Loucy (cell line): ENCODE results near the gene CDH4.

Source experiments
- H2AFZ ChIP-seq: fragments of 200-600 bp; sonication (generic); 2 replicates; pipeline ENCODE4 v1.6.0; 2016; ENCODE audit warnings: antibody characterized with exemption, mild to moderate bottlenecking, low read length, moderate library complexity
- H3F3A ChIP-seq: fragments of 200-600 bp; 2 replicates; pipeline ENCODE4 v1.6.0; 2016; ENCODE audit warnings: antibody characterized with exemption, low read depth, mild to moderate bottlenecking
- H3K27me3 ChIP-seq: fragments of 200-600 bp; sonication (generic); 2 replicates; pipeline ENCODE4 v1.6.1; 2014; ENCODE audit warnings: low read length, mild to moderate bottlenecking; ENCODE audit not compliant: insufficient read depth, poor library complexity, severe bottlenecking
- H3K36me3 ChIP-seq: fragments of 200-600 bp; sonication (generic); 2 replicates; pipeline ENCODE4 v1.6.1; 2016; ENCODE audit warnings: low read length; ENCODE audit not compliant: insufficient read depth
- H3K4me1 ChIP-seq: fragments of 200-600 bp; sonication (generic); 2 replicates; pipeline ENCODE4 v1.5.1; 2014; ENCODE audit warnings: low read length, mild to moderate bottlenecking; ENCODE audit not compliant: insufficient read depth, poor library complexity, severe bottlenecking
- H3K4me2 ChIP-seq: fragments of 200-600 bp; sonication (generic); 2 replicates; pipeline ENCODE4 v1.6.0; 2014; ENCODE audit warnings: antibody characterized with exemption, low read length, low read depth, mild to moderate bottlenecking; ENCODE audit not compliant: poor library complexity, severe bottlenecking
- H3K4me3 ChIP-seq: fragments of 200-600 bp; sonication (generic); 2 replicates; pipeline ENCODE4 v1.5.1; 2014; ENCODE audit warnings: low read length, mild to moderate bottlenecking, mixed read lengths; ENCODE audit not compliant: poor library complexity, severe bottlenecking
- H3K79me2 ChIP-seq: fragments of 200-600 bp; sonication (generic); 2 replicates; pipeline ENCODE4 v1.6.1; 2014; ENCODE audit warnings: low read length; ENCODE audit not compliant: insufficient read depth
- H3K9ac ChIP-seq: fragments of 200-600 bp; sonication (generic); 2 replicates; pipeline ENCODE4 v1.6.0; 2014; ENCODE audit warnings: mild to moderate bottlenecking, low read depth, low read length, moderate library complexity; ENCODE audit not compliant: poor library complexity, severe bottlenecking
- H3K9me2 ChIP-seq: fragments of 200-600 bp; sonication (generic); replicated peaks from 2 replicates; pipeline ENCODE4 v1.6.1; 2016; ENCODE audit warnings: low read depth, low read length, mixed read lengths
- H3K9me3 ChIP-seq: fragments of 200-600 bp; sonication (generic); 2 replicates; pipeline ENCODE4 v1.6.1; 2014; ENCODE audit warnings: mild to moderate bottlenecking, antibody characterized with exemption, low read length, low read depth; ENCODE audit not compliant: insufficient read depth
- H4K20me1 ChIP-seq: fragments of 200-600 bp; sonication (generic); 2 replicates; pipeline ENCODE4 v1.6.0; 2014; ENCODE audit warnings: antibody characterized with exemption, low read length, mild to moderate bottlenecking; ENCODE audit not compliant: insufficient read depth, poor library complexity, severe bottlenecking
- EZH2phosphoT487 ChIP-seq: fragments of 200-600 bp; IDR thresholded peaks from 2 replicates; pipeline ENCODE4 v1.6.1; 2018; ENCODE audit warnings: antibody characterized with exemption, mild to moderate bottlenecking, moderate library complexity, borderline replicate concordance
- TF ChIP-seq, protein P1 (sequence below): fragments of 200-600 bp; sonication (generic); conservative IDR thresholded peaks from 2 replicates; pipeline ENCODE4 v1.5.1; 2014; ENCODE audit warnings: mild to moderate bottlenecking, antibody characterized with exemption, low read length

CDH4 gene

DNA sequence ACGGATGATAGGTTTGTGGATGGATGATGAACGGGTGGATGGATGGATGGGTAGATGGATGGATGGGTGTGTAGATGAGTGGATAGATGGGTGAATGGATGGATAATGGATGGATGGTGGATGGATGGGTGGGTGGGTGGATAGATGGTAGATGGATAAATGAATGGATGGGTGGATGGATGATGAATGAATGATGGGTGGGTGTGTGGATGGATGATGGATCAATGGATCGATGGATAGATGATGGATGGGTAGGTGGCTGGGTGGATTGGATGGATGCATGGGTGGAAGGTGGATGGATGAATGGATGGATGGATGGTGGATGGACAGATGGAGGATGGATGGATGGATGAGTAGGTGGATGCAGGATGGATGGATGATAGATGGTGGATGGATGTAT lies 419.5 kb downstream of the CDH4 start:
- H2AFZ ChIP-seq: no peak overlapping the region
- no peaks in the 10 kb centered on the region for H3K9me3 ChIP-seq
- no peak overlapping the region for H3K4me3 ChIP-seq
- no peaks in the 10 kb centered on the region for H4K20me1 ChIP-seq
- no peak overlapping the region for H3K4me2 ChIP-seq
- no peaks in the 10 kb centered on the region; the same call in 1 of the 2 replicates for H3K36me3 ChIP-seq
- TF ChIP-seq EZH2phosphoT487: no peak
- TF ChIP-seq, protein P1, sequence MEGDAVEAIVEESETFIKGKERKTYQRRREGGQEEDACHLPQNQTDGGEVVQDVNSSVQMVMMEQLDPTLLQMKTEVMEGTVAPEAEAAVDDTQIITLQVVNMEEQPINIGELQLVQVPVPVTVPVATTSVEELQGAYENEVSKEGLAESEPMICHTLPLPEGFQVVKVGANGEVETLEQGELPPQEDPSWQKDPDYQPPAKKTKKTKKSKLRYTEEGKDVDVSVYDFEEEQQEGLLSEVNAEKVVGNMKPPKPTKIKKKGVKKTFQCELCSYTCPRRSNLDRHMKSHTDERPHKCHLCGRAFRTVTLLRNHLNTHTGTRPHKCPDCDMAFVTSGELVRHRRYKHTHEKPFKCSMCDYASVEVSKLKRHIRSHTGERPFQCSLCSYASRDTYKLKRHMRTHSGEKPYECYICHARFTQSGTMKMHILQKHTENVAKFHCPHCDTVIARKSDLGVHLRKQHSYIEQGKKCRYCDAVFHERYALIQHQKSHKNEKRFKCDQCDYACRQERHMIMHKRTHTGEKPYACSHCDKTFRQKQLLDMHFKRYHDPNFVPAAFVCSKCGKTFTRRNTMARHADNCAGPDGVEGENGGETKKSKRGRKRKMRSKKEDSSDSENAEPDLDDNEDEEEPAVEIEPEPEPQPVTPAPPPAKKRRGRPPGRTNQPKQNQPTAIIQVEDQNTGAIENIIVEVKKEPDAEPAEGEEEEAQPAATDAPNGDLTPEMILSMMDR: no peak
- H3K9ac ChIP-seq: no peak overlapping the region
- H3F3A ChIP-seq: no peaks in the 10 kb centered on the region
- no peaks in the 10 kb centered on the region for H3K9me2 ChIP-seq
- H3K27me3 ChIP-seq: no peaks in the 10 kb centered on the region
- H3K79me2 ChIP-seq: no peaks in the 10 kb centered on the region
- H3K4me1 ChIP-seq: no peaks in the 10 kb centered on the region

DNA sequence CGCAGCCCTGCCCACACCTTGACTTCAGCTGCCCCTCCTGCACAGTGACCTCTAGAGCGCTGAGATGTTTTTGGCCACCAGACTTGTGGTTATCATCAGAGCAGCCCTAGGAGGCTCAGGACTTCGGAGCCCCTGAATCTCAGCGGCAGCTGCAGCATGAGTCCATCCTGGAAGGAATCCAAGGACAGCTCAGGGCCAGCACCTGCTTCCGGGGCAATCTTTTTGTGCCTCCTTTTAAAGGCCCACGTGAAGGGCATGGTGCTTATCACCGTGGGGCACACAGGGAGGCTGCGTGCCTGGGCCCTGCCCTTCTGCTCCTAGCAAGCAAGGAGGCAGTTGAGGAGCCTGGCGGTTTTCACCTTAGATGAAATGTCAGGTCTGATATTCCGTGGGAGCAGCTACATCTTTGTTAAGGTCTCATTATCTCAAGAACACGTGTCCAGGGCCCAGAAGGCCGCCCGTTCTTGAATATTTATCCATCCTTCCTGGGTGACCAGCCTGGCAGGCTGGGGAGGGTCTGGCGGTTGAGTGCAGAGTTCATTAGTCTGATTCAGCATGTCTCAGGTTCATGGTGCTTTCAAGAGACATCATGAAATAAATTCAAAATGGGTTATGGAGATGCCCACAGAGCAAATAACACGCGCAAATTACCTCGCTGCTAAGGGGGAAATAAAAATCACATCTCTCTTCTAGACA lies 421.2 kb downstream of the CDH4 start:
- no peaks in the 10 kb centered on the region for H3K9me3 ChIP-seq
- H4K20me1 ChIP-seq: no peaks in the 10 kb centered on the region
- H2AFZ ChIP-seq: no peak overlapping the region
- no peaks in the 10 kb centered on the region for H3K4me1 ChIP-seq
- H3K36me3 ChIP-seq: no peaks in the 10 kb centered on the region
- H3K27me3 ChIP-seq: no peaks in the 10 kb centered on the region
- no peaks in the 10 kb centered on the region for H3K9me2 ChIP-seq
- no peak overlapping the region for H3K9ac ChIP-seq
- no peaks in the 10 kb centered on the region for H3K79me2 ChIP-seq
- H3K4me2 ChIP-seq: no peak overlapping the region
- H3F3A ChIP-seq: no peaks in the 10 kb centered on the region
- no peak overlapping the region for H3K4me3 ChIP-seq
- no peak for TF ChIP-seq EZH2phosphoT487
- TF ChIP-seq, protein P1: no peak

DNA sequence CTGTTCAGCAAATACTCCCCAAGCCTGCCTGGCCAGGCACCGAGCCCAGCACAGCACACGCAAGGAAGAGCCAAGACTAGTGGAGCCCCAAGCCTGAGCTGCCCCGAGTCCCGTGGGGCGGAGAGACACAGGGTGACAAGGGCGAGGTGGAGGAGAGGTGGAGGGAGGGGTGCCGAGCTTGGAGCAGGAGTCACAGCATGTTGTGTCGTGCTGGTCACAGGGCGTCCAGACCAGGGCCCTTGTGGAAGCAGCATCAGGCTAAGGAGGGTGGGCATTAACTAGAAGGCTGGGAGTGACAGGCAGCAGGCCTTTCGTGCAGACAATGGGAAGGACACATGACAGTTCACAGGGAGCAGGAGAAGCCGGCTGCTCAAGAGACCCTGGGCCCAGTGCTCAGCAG lies 422.1 kb downstream of the CDH4 start:
- no peaks in the 10 kb centered on the region for H3K9me3 ChIP-seq
- no peaks in the 10 kb centered on the region for H4K20me1 ChIP-seq
- H3K9me2 ChIP-seq: no peaks in the 10 kb centered on the region
- no peak overlapping the region for H3K4me3 ChIP-seq
- H3K27me3 ChIP-seq: no peaks in the 10 kb centered on the region
- no peaks in the 10 kb centered on the region for H3F3A ChIP-seq
- H2AFZ ChIP-seq: no peak overlapping the region
- no peaks in the 10 kb centered on the region for H3K4me1 ChIP-seq
- no peak for TF ChIP-seq EZH2phosphoT487
- TF ChIP-seq, protein P1: no peak
- no peaks in the 10 kb centered on the region; the same call in 1 of the 2 replicates for H3K36me3 ChIP-seq
- no peak overlapping the region for H3K9ac ChIP-seq
- no peak overlapping the region for H3K4me2 ChIP-seq
- H3K79me2 ChIP-seq: no peaks in the 10 kb centered on the region
